HEK293 (cell line): ENCODE measurements around the gene NXPH2.

Source experiments
- CTCF ChIA-PET: fragments of 350-600 bp; formaldehyde crosslinking; extraction: SDS; loops from one replicate; lab custom pipeline; 2021; ENCODE audit warnings: antibody characterized with exemption; lab: Yijun Ruan, JAX
- POLR2A ChIA-PET: fragments of 300-600 bp; formaldehyde crosslinking; extraction: SDS; loops from one replicate; lab custom pipeline; 2020; ENCODE audit warnings: antibody characterized with exemption, inconsistent platforms; lab: Yijun Ruan, JAX
- H3K27ac ChIP-seq: fragments of 200-500 bp; sonication (Bioruptor generic); 2 replicates; pipeline ENCODE4 v1.5.1; 2014; ENCODE audit warnings: low read depth, low read length, control low read depth, inconsistent platforms; ENCODE audit errors: extremely low read depth
- H3K36me3 ChIP-seq, 2 experiments: fragments of 200-500 bp in 1 of 2; sonication (Bioruptor generic) in 1 of 2; 1 replicate in 1 of 2; 2 replicates in 1 of 2; pipeline ENCODE4 v1.5.1; 2014 to 2017; ENCODE audit warnings: inconsistent platforms in 2 of 2, low read length in 2 of 2; ENCODE audit not compliant: control insufficient read depth in 2 of 2, insufficient read depth in 1 of 2
- H3K4me1 ChIP-seq: fragments of 200-500 bp; sonication (Bioruptor generic); 2 replicates; pipeline ENCODE4 v1.5.1; 2014; ENCODE audit warnings: mild to moderate bottlenecking, low read length, inconsistent platforms; ENCODE audit not compliant: control insufficient read depth, insufficient read depth
- H3K4me3 ChIP-seq: 2 replicates; pipeline ENCODE4 v1.5.1; 2011; ENCODE audit warnings: low read depth, mild to moderate bottlenecking, control low read depth, low read length, moderate library complexity
- H3K9me3 ChIP-seq: fragments of 200-500 bp; sonication (Bioruptor generic); 2 replicates; pipeline ENCODE4 v1.5.1; 2014; ENCODE audit warnings: low read depth, low read length, inconsistent platforms; ENCODE audit not compliant: control insufficient read depth, insufficient read depth
- GLIS2 ChIP-seq: fragments of 450-650 bp; formaldehyde crosslinking; IDR thresholded peaks from 2 replicates; pipeline ENCODE4 v1.5.1; 2016; ENCODE audit warnings: missing biosample characterization, missing genetic modification characterization
- HOXC10 ChIP-seq: sonication (generic); formaldehyde crosslinking; IDR thresholded peaks from 2 replicates; pipeline ENCODE4 v1.8.1; 2023; ENCODE audit warnings: mild to moderate bottlenecking, missing genetic modification reagents
- OVOL3 ChIP-seq: fragments of 450-650 bp; formaldehyde crosslinking; IDR thresholded peaks from 2 replicates; pipeline ENCODE4 v1.5.1; 2016; ENCODE audit warnings: missing biosample characterization, missing genetic modification characterization
- SETDB1 ChIP-seq: IDR thresholded peaks from one replicate; pipeline ENCODE4 v1.6.1; 2017; ENCODE audit warnings: mild to moderate bottlenecking, low read length, moderate library complexity, mixed read lengths; ENCODE audit not compliant: insufficient read length
- TSHZ1 ChIP-seq: fragments of 450-650 bp; formaldehyde crosslinking; IDR thresholded peaks from 2 replicates; pipeline ENCODE4 v1.5.1; 2016; ENCODE audit warnings: missing biosample characterization, missing genetic modification characterization, borderline replicate concordance
- YY2 ChIP-seq: fragments of 450-650 bp; formaldehyde crosslinking; IDR thresholded peaks from 2 replicates; pipeline ENCODE4 v1.5.1; 2016; ENCODE audit warnings: missing biosample characterization, missing genetic modification characterization
- ZBTB11 ChIP-seq: fragments of 450-650 bp; formaldehyde crosslinking; conservative IDR thresholded peaks from 2 replicates; pipeline ENCODE4 v1.5.1; 2016; ENCODE audit warnings: low read depth, missing biosample characterization, missing genetic modification characterization
- ZBTB44 ChIP-seq: fragments of 450-650 bp; IDR thresholded peaks from 2 replicates; pipeline ENCODE4 v1.5.1; 2018; ENCODE audit warnings: missing biosample characterization, mild to moderate bottlenecking, missing genetic modification characterization
- ZEB2 ChIP-seq: fragments of 450-650 bp; formaldehyde crosslinking; IDR thresholded peaks from 2 replicates; pipeline ENCODE4 v1.5.1; 2016; ENCODE audit warnings: missing biosample characterization, missing genetic modification characterization
- ZNF157 ChIP-seq: fragments of 450-650 bp; formaldehyde crosslinking; IDR thresholded peaks from 2 replicates; pipeline ENCODE4 v1.5.1; 2016; ENCODE audit warnings: missing biosample characterization, missing genetic modification characterization
- ZNF175 ChIP-seq: fragments of 450-650 bp; formaldehyde crosslinking; IDR thresholded peaks from 2 replicates; pipeline ENCODE4 v1.5.1; 2016; ENCODE audit warnings: missing biosample characterization, missing genetic modification characterization
- ZNF19 ChIP-seq: fragments of 450-650 bp; formaldehyde crosslinking; IDR thresholded peaks from 2 replicates; pipeline ENCODE4; 2016; ENCODE audit warnings: missing biosample characterization, missing genetic modification characterization, low read depth
- ZNF223 ChIP-seq: fragments of 450-650 bp; formaldehyde crosslinking; IDR thresholded peaks from 2 replicates; pipeline ENCODE4 v1.5.1; 2016; ENCODE audit warnings: missing biosample characterization, missing genetic modification characterization
- ZNF311 ChIP-seq: fragments of 450-650 bp; formaldehyde crosslinking; IDR thresholded peaks from 2 replicates; pipeline ENCODE4 v1.5.1; 2017; ENCODE audit warnings: missing biosample characterization, missing genetic modification characterization, borderline replicate concordance
- ZNF335 ChIP-seq: fragments of 450-650 bp; formaldehyde crosslinking; conservative IDR thresholded peaks from 2 replicates; pipeline ENCODE4 v1.5.1; 2016; ENCODE audit warnings: missing biosample characterization, missing genetic modification characterization
- ZNF366 ChIP-seq: fragments of 450-650 bp; formaldehyde crosslinking; conservative IDR thresholded peaks from 2 replicates; pipeline ENCODE4 v1.5.1; 2016; ENCODE audit warnings: missing biosample characterization, missing genetic modification characterization
- ZNF391 ChIP-seq: fragments of 450-650 bp; formaldehyde crosslinking; IDR thresholded peaks from 2 replicates; pipeline ENCODE4 v1.5.1; 2016; ENCODE audit warnings: low read depth, missing biosample characterization, missing genetic modification characterization, borderline replicate concordance
- ZNF404 ChIP-seq: fragments of 450-650 bp; formaldehyde crosslinking; IDR thresholded peaks from 2 replicates; pipeline ENCODE4 v1.5.1; 2017; ENCODE audit warnings: missing biosample characterization, missing genetic modification characterization
- ZNF423 ChIP-seq: fragments of 450-650 bp; formaldehyde crosslinking; IDR thresholded peaks from 2 replicates; pipeline ENCODE4 v1.5.1; 2016; ENCODE audit warnings: missing biosample characterization, missing genetic modification characterization
- ZNF561 ChIP-seq: fragments of 450-650 bp; IDR thresholded peaks from 2 replicates; pipeline ENCODE4 v1.5.1; 2018; ENCODE audit warnings: missing biosample characterization, missing genetic modification characterization, borderline replicate concordance
- ZNF654 ChIP-seq: fragments of 450-650 bp; formaldehyde crosslinking; IDR thresholded peaks from 2 replicates; pipeline ENCODE4 v1.5.1; 2016; ENCODE audit warnings: low read depth, missing biosample characterization, missing genetic modification characterization
- ZNF658 ChIP-seq: fragments of 450-650 bp; formaldehyde crosslinking; IDR thresholded peaks from 2 replicates; pipeline ENCODE4; 2016; ENCODE audit warnings: missing biosample characterization, missing genetic modification characterization
- ZNF660 ChIP-seq: fragments of 450-650 bp; IDR thresholded peaks from 2 replicates; pipeline ENCODE4 v1.5.1; 2018; ENCODE audit warnings: missing biosample characterization, mild to moderate bottlenecking, missing genetic modification characterization
- TF ChIP-seq, protein P1 (sequence below): fragments of 450-650 bp; formaldehyde crosslinking; IDR thresholded peaks from 2 replicates; pipeline ENCODE4 v1.5.1; 2017; ENCODE audit warnings: missing biosample characterization, missing genetic modification characterization

The NXPH2 gene

DNA sequence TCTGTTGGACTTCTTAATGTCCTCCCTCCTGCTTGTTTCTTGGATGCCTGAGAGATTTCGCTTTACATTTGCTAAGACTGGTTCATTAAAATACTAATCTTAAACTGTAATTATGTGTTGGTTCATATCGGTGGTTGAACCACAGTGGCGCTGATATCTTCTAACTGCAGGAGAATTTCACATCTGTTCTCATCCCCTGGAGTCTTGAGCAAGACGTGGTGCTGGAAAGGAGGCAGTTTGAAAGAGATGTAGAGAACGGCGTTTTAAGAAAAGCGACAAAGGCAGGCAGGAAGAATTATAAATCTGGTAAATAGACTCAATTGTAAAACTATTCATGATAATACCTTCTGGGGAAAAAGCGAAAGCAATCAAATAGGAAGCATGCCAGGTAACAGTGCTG is 79.5 kb downstream of the NXPH2 start (continued):
- no peak for TF ChIP-seq ZNF175 (tag by site-specific recombination)
- TF ChIP-seq ZNF19 (tag by site-specific recombination): no peak
- TF ChIP-seq ZNF391: no peak
- TF ChIP-seq, protein P1, sequence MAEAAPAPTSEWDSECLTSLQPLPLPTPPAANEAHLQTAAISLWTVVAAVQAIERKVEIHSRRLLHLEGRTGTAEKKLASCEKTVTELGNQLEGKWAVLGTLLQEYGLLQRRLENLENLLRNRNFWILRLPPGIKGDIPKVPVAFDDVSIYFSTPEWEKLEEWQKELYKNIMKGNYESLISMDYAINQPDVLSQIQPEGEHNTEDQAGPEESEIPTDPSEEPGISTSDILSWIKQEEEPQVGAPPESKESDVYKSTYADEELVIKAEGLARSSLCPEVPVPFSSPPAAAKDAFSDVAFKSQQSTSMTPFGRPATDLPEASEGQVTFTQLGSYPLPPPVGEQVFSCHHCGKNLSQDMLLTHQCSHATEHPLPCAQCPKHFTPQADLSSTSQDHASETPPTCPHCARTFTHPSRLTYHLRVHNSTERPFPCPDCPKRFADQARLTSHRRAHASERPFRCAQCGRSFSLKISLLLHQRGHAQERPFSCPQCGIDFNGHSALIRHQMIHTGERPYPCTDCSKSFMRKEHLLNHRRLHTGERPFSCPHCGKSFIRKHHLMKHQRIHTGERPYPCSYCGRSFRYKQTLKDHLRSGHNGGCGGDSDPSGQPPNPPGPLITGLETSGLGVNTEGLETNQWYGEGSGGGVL (tag by site-specific recombination): no peak
- TF ChIP-seq ZNF157 (tag by site-specific recombination): no peak

DNA sequence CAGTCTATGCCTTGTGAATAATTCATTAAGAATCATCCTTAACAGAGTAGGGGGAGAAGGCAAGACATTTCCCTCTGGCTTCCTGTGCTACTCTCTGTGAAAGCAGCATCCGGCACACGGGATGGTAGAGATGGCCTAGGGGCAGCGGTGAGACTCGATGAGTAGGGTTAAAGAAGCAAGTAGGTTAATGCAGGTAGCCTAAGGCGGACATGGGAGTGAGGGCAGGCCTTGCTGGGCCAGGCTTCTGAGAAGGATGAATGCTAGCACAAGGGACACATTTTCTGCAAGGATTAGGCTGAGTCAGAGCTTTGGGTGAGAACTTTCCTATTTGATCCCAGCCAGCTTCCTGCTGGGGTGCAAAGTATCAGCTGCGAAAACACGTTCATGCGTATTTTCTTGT is 80.8 kb downstream of the NXPH2 start:
- POLR2A ChIA-PET: no interaction called here

GRCh38 chr2:138698428-138698827 is 81.8 kb downstream of the NXPH2 start:
- Histone ChIP-seq H3K36me3 (no peaks in the 10 kb centered on the region), H3K4me1 (no peaks in the 10 kb centered on the region), H3K9me3 (no peaks in the 10 kb centered on the region), H3K4me3 (no peak overlapping the region), H3K27ac (no peak overlapping the region)
- ChIA-PET CTCF (no interaction called here), POLR2A (no interaction called here)
- TF ChIP-seq HOXC10: no peak
- no peak for TF ChIP-seq ZNF423 (tag by site-specific recombination)
- TF ChIP-seq TSHZ1: no peak
- no peak for TF ChIP-seq ZNF658 (tag by site-specific recombination)
- no peak for TF ChIP-seq ZEB2 (tag by site-specific recombination)
- TF ChIP-seq ZNF157 (tag by site-specific recombination): no peak
- TF ChIP-seq ZNF654 (tag by site-specific recombination): no peak
- TF ChIP-seq ZNF223 (tag by site-specific recombination): no peak
- no peak for TF ChIP-seq OVOL3 (tag by site-specific recombination)
- TF ChIP-seq ZNF335: no peak

More for the DNA sequence above, 80.8 kb downstream of the NXPH2 start:
- CTCF ChIA-PET: no interaction called here
- H3K9me3 ChIP-seq: no peaks in the 10 kb centered on the region
- no peaks in the 10 kb centered on the region for H3K4me1 ChIP-seq
- no peak for TF ChIP-seq ZBTB11 (tag by site-specific recombination)
- TF ChIP-seq ZNF366 (tag by site-specific recombination): no peak
- TF ChIP-seq YY2 (tag by site-specific recombination): no peak
- no peak for TF ChIP-seq SETDB1
- TF ChIP-seq ZNF561: no peak
- no peak for TF ChIP-seq ZNF660
- TF ChIP-seq ZNF404 (tag by site-specific recombination): no peak
- TF ChIP-seq ZBTB44 (tag by site-specific recombination): no peak
- no peak for TF ChIP-seq GLIS2
- no peak for TF ChIP-seq ZNF311 (tag by site-specific recombination)
- TF ChIP-seq, all 188 proteins: peak for 0
- Histone ChIP-seq H3K4me3 (no peak overlapping the region), H3K36me3 (no peaks in the 10 kb centered on the region), H3K27ac (no peak overlapping the region)
